ENCODE measurements around the gene STK17B. TPM values are rescaled to one million over a fixed set of nuclear protein-coding genes. Genes with fewer than 3 reads are reported as not detected.

The STK17B gene
- total RNA-seq, 1 experiment from 2014 or later = 43.4 TPM

DNA sequence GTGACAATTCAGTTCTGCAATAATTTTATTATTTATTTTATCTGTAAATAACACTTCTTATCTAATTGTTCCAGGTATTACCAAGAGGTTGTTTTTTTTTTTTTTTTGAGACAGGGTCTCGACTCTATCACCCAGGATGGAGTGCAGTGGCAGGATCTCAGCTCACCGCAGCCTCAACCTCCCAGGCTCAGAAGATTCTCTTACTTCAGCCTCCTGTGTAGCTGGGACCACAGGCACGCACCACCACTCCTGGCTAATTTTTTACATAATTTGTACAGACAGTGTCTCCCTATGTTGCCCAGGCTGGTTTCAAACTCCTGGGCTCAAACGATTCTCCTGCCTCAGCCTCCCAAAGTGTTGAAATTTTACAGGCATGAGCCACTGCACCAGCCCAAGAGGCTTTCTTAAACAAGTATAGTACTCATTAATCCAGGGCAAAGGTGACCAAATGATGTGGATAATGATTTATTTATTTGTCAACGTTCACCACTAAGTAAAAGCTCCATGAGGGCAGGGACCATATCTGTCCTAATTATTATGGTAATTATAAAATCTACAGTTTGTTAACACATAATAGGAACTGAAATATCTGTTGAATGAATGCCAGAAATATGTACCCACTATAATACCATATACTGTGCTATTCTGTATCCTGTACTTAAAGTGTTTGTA is 12.0 kb downstream of the STK17B start:
- DNase-seq (ENCODE audit: low read depth) = no peak

DNA sequence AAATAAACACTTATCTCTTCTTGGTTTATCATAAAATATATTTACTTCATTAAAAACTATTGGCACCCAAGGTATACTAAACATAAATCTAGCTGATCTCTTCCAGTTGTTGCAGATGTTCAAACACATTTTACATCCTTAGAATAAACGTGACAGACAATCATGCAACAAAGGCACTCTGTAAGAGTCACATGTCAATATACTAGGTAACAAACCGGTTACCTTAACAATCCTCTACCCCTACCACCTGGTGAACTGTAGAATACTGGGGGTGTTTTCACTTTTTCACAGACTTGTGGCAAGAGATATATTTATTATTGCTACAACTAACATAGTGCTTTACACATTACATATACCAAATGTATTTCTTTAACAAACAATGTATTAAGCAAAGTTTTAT is 15.8 kb downstream of the STK17B start:
- DNase-seq (ENCODE audit: low read depth) = no peak

DNA sequence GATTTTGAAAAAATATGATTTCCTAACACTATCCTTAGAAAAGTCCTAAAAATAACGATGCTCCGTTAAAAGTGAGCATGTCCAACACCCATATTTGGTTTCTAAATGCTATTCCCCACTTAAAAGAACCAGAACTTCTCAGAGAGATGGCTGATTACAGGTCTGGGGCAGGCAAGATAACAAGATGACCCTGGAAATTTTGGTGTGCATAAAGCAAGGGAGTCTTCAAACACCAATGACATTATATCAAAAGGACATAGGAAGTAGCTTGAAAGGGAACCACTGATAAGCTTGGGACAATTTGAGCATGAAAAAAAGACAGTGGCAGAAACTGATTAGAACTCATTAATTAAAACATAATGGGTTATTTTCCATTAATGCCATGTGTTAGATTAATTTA is 17.9 kb downstream of the STK17B start:
- no peak for DNase-seq (ENCODE audit: low read depth)

DNA sequence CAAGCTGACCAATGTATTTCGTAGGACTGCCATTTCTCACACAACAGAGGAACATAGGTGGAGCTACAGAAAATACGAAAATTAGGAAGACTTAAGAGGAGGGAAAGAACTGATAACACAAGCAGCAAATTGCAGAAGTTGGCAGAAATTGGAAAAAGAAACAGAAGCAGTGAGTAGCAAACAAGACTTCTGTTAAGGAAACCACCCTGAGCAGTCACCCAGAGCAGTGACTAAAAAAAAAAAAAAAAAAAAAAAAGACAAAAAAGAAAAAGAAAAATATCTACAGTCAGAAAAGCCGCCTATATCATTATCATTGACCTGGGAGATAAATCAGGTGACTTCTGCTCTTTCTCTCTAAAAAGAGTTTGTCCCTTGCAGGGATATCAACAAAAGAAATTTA is 21.4 kb downstream of the STK17B start:
- DNase-seq (ENCODE audit: low read depth) = no peak

DNA sequence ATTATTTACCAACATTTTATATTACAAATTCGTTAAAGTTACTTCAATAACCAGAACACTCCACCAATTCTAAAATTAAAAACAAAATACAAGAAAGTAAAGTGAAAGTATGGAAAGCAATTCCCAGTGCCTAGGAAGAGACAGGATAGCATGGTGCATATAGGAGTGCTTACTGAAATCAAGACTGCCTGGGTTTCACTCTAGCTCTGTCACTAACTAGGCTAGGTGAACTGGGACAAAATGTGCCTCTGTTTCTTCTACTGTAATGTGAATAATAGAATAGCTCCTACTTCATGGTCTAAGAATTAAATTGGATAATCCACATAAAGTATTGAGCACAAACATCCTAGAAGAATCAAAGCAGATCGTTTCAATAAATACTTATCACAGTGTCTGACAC is 22.6 kb downstream of the STK17B start:
- no peak for DNase-seq (ENCODE audit: low read depth)

DNA sequence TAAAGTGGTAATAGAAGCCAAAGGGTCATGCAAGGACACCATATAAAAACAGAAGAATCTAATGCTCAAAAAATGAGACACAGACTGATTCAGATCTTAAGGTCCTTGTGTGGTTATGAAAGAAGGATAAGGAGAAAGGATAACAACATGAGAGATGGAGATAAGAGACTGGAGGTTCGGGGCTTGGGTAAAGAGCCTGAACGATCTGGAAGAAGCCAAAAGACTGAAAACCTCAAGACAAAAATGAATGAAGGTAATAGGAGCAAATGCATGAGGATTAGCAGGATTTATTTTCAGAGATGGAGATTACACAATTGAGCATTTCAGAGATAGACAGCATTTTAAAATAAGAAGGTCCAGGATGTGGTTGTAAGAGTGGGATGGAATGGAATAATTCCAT is 26.1 kb downstream of the STK17B start:
- DNase-seq (ENCODE audit: low read depth) = no peak

DNA sequence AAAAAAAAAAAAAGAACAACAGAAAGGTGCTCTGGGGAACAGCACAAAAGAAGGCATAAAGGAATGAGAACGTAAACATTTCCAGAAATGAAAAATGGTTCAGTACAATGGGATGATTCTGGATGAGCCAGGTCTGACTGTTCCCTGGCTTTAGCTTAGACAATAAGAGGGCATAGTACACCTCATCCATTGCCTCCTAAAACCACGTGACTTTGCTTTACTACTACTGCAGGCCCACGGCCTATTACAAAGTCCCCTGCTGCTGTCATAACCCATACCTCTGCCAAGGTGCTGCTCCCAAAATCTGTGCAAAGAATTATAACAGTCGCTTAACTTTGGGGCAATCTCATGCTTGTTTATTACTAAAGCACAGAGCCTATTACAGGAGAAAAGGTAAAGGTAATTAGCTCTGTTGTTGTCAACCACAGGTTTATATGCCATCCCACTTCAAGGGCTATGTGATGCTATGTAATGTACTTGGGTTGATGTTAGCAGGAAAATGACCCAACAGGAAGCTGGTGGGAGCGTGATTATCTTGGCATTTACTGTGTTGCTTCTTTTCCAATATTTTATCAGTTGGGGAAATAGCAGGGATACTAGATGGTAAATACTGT is 26.8 kb downstream of the STK17B start:
- no peak for DNase-seq (ENCODE audit: low read depth)

DNA sequence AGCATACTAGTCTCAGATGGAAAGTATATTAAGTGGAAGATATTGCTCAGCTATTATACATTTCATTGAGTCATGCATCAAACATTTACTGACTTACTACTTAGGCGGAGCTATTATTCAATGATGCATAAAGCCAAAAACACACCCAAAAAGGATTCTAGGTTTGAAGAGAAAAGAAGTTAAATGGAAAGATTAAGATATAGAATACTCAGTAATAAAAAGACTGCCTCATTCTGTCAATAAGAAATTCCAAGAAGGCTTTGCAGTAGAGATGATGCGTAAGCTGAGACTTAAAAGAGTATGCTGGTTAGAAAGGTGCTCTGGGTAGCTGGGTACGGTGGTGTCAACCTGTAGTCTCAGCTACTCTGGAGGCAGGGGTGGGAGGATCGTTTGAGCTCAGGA is 27.6 kb downstream of the STK17B start:
- no peak for DNase-seq (ENCODE audit: low read depth)

DNA sequence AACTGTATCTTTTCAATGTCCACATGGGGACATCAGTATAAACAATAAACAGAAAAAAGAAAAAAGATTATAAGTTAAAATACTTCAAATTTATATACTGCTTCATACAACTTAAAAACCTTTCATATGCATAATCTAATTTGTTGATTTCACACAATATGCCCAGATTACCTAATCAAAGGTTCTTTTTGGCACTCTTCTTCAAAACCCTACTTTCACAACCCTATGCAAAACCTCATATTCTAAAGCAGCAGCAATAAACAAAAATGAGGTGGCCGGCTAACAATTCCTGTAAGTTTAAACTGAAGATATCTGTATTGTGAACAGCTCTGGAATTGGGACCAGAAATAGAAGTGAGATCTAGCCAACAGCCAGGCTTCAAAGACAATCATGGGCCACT is 28.6 kb downstream of the STK17B start:
- DNase-seq (ENCODE audit: low read depth) = no peak

DNA sequence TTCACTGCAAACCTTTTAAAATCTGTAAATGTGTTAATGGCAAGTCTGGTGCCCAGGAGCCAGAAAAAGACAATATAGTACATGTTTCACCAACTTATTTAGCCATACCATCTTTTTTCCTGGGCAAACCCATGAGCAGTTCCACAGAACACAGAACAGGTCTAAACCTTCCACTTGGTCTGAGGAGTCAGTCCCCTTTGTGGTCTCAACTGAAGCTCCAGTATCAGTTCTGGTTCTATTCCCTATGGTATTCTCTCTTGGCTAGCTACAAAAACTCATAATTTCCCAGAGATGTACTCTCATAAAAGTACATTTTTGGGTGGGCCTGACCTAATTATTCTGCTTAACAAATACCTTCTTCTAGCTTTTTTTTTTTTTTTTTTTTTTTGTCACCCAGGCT is 31.2 kb downstream of the STK17B start:
- no peak for DNase-seq (ENCODE audit: low read depth)

DNA sequence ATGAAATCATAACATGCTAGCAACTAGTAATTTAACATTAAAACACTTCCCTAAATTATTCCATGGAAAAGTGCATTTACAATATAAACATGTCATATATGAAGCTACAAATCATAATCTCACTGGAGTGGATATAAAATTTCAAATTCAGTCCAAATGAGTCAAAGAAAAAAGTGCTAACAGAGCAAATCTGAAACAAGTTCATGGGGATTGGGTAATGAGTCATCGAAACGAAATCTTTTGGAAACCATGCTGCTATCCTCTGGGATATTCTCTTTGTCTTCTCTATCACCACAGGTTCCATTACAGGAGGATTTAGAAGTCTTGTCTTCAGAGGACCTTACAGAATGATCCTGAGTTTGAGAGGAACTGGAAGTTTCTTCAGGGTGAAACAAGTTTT is 34.1 kb downstream of the STK17B start:
- DNase-seq (ENCODE audit: low read depth) = no peak

DNA sequence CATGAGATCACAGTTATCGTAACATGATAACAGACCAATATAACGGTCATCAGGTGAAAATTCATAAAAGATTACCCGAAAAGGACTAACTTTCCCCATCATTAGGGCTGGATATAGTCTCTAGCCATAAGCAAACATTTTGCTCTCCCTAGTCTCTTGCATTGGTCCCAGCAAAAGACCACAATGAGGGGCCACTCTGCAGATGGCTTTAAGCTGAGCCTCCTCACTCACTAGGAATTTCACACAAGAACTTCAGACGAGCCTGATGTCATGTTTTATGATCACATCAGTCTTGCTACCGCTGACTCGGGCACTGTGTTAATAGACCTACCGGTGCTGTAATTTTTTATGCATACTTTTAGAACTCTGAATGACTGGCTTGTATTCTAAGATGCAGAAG is 35.2 kb downstream of the STK17B start:
- DNase-seq (ENCODE audit: low read depth) = no peak

DNA sequence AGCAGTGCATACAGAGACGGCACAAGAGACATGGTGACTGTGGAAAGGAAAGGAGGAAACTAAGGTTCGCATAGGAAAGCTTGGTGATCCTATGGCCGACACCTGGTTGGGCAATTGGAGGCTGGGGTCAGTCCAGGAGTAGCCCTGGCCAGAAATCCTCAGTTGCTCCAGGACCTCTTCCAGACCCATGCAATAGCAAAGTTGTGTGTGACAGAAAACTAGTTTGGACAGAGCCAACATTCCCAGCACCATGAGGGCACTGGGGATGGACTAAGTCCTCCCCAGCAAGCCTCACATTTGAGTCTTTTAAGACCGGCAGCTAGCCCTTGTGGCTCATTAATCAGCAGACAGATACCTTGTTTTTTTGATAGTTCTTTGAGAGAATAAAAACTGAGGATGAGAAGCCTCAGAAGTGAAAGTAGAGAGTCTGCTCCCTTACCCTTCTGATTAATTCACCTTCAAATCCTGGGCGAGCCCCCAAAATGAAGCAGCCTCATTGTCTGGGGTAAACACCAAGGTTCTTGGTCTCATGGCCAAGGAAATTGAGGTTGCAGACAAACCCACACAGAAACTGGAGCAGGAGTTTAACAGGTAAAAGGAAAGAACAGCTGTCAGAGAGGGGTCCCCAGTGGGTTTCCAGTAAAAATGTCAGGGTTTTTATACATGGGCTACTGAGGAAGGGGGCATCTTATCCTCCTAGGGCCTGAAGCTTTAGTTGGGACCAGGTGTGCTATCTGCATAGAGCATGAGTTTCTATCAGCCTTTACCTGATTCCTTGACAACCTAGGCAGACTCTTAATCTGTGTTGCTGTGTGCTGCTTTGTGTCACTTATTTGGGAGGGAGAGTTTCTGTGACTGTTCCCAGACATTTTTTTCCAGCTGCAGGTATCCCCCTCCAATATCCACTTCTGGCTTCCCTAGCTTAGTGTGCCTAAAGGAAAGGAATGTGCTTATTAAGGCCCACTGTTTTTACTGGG is 39.1 kb downstream of the STK17B start:
- DNase-seq (ENCODE audit: low read depth) = no peak

DNA sequence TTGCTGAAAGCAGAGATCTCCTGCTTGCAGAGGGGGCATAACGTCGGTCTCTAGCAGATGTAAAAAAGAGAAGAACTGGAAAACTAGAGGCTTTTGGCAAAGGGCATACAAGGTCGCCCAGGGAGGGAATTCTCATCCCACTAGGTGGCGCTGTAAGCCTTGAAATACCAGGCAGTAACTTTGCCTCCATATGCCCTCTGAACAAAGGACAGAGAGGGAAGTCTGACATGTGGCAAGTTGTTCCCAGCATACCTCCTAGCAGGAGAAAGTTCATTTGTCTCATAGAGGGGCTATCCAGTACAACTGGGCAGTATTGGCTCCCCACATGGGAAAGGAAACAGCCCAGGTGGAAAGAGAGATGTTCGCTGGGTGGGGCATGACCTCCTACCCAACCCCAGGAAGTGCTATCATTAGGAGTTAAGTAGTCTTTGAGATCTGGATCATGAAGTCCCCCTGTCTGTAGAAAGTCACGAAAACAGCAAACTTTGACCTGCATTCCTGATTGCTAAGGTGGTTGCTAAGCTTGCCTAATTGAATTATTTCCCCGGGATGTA is 39.9 kb downstream of the STK17B start:
- peak; percentile 69 for DNase-seq (ENCODE audit: low read depth)

DNA sequence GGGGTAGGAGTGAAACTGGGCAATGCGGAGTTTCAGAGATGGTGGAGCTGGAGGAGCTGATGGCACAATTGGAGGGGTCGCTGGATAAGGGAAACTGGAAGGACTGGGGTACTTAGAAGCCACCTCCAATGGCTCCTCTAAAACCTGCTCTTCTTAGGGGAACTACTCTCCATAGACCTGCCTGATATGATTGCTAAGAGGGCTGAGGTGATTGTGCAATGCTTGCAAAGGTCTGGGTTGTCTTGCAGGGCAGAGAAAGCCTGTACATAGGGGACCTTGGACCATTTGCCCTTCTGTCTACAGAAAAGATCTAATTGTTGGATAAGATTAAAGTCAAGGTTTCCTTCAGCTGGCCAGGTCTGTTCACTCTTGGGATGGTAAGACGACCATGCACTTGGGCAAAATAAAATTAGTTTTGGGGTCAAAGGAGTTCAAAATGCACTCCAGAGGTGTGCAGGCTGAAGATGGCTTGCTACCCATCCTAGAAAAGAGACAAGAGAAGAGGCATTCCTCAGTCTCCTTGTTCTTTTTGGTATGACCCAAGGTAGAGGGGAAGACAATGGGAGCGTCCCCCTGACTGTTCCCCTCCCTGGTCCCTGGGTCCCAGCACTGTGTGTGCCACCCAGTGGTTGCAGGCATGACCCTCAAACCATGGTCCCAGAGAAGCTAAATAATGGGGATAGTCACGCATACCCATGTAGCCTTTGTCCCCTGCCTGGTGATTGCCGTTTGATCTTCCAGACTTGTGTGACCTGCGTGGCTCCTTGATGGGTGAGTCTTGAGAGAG is 41.1 kb downstream of the STK17B start:
- DNase-seq (ENCODE audit: low read depth) = no peak

DNA sequence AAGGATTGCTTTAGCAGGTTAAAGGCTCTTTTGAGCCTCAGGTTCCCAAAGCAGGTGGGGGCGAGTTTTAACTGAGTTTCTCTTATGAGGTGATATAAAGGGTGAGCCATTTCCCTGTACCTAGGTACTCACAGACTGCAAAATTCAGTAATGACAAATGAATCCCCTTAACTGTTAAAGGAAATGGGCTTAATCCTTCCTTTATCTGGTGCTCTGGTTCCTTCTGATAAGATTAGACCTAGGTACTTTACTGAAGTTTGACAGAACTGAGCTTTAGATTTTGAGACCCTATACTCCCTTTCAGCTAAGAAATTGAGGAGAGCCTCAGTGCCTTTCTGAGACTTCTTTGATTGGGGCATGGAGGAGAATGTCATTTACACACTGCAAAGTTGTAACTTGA is 42.6 kb downstream of the STK17B start:
- DNase-seq (ENCODE audit: low read depth) = no peak

DNA sequence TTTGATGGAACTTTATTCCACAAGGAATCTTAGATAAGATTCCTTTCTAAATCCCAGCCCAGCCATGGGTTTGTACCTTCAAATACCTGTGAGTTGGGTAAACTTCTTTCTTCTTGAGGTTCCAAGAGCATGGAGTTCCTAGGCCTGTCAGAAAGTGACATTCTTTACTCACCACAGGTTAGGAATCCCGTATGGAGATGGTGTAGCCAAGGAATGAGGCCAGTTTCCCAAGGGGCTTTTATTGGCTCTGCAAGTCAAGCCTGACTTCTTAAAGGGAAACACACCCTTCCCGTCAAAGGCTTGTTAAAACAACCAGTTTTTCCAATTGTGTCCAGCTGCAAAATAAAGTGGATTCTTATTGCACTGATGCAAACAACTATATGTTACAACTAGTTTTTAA is 45.8 kb downstream of the STK17B start:
- DNase-seq (ENCODE audit: low read depth) = no peak

DNA sequence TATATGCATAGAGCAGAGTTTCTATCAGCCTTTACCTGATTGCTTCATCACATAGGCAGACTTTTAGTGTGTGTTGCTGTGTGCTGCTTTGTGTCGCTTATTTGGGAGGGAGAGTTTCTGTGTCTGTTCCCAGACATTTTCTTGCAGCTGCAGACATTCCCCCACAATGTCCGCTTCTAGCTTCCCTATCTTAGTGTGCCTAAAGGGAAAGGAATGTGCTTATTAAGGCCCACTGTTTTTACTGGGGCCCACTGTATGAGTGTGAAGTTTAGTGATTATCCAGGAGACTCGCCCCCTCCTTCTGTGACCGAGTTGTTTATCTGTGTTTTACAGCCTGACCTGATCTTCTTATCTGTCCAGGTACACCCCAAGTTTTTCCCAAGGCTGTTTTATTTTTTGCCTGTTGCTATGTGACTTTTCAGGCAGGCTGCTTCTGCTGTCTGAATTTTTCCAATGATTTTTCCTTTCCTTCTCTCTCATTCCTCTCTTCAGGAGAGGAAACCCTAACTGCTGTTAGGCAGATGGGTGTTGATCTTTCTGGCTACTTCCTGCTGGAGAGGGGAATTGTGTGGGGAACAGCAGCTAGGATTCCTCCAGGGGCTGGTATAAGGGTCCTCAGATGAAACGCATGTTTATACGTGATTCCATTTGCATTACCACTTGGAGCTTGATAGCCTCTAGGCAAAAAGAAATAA is 47.6 kb downstream of the STK17B start:
- peak; percentile 66 for DNase-seq (ENCODE audit: low read depth)

DNA sequence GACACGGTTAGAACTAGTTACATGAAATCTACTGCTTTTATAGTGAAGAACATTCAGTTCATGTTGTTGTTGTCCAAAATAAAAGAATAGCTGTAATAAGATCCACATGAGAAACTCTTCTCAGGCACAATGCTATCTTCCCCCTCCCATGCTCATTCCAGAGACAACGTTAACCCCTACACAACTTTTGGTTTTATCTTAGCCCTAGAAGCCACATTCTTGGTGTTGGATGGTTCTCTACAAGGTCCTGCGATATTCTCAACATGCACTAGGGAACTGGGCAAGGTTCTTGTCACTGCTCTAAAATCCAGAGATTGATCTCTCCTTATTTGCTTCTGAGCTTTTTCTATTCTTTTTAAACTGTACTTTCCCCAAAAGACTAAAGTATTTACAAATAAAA is 51.5 kb downstream of the STK17B start:
- DNase-seq (ENCODE audit: low read depth) = no peak

DNA sequence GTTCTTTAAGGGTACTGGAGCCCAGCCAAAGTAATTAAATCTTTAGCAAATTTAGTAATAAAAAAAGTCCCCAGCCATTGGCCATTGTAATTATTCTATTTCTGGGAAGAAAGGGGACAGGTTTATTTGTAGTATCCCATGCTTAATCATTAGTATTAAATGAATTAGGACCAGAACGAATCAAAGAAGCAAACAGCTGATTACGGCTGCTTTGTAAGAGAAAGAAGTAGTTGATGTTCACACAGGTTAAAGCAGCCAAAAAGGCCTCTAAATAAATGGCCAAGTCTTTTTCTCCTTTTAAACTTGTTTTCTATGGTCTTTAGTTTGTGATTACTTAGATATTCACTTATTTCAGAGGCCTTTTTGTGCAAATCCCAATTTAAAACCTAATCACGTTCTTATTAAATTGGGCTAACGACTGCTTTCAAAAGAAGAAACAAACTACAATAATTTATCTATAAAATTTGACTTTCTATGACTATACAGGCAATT is 54.1 kb downstream of the STK17B start:
- no peak for DNase-seq (ENCODE audit: low read depth)
